Sigmoid colon (tissue), 3 donors: ENCODE results near the gene TMEM255B.

Experiments used
- CTCF ChIP-seq, 4 experiments: fragments of 450-650 bp in 3 of 4; fragments of 200-600 bp in 1 of 4; IDR thresholded peaks; one replicate each; pipeline ENCODE4 v1.5.1; 2016 to 2019; ENCODE audit warnings: antibody characterized with exemption in 4 of 4, mild to moderate bottlenecking in 3 of 4, moderate library complexity in 2 of 4
- POLR2A ChIP-seq, 2 donors: fragments of 450-650 bp; IDR thresholded peaks; one replicate each; pipeline ENCODE4 v1.6.1; 2016; ENCODE audit warnings: antibody characterized with exemption in 2 of 2, mild to moderate bottlenecking in 2 of 2, moderate library complexity in 2 of 2

GRCh38 chr13:113819731-113820715 is 61.0 kb downstream of the TMEM255B start:
- TF ChIP-seq CTCF (IDR thresholded peaks at IDR 0.05) (no peak), POLR2A (IDR thresholded peaks at IDR 0.05) (no peak)
